ENCODE results near the gene PKD1L1. TPM values are rescaled to one million over a fixed set of nuclear protein-coding genes. Genes with fewer than 3 reads are reported as not detected.

PKD1L1 gene
- total and polyA plus RNA-seq, 4 experiments from 2014 or later: 0.55 to 0.73 TPM; not detected in 2

GRCh38 chr7:47957156-47957555, 8.9 kb upstream of the PKD1L1 start:
- DNase-seq: no peak
- Histone ChIP-seq H3K27me3 (ENCODE audit: insufficient read depth, low read length) (no peaks in the 10 kb centered on the region), H3K36me3 (ENCODE audit: insufficient read depth, low read length) (peaks cover 3% of the 10 kb centered on the region), H3K9me3 (ENCODE audit: control insufficient read depth in 1 of 2, low read length in 2 of 2) (no peaks in the 10 kb centered on the region), H3K4me1 (ENCODE audit: insufficient read depth, low read length) (no peaks in the 10 kb centered on the region), H3K4me3 (ENCODE audit: low read length in 2 of 2) (no peak overlapping the region), H3K27ac (ENCODE audit: low read depth, low read length) (no peak overlapping the region)
- H3K27me3 Mint-ChIP-seq: no peaks in the 10 kb centered on the region
- peaks cover 30 to 56% of the 10 kb centered on the region in 2 donors for H3K36me3 Mint-ChIP-seq
- no peak overlapping the region for H3K27ac Mint-ChIP-seq
- H3K4me1 Mint-ChIP-seq: peaks cover 0 to 8% (median 3%) of the 10 kb centered on the region in 4 donors
- intact Hi-C loops (cut with micrococcal nuclease): no loop called here
- no peak overlapping the region for H3K4me3 Mint-ChIP-seq
- H3K9me3 Mint-ChIP-seq: no peaks in the 10 kb centered on the region
- ChIA-PET CTCF (ENCODE audit: partially characterized antibody) (interaction anchor here (1.0 kb wide), 1 partner anchor 34 kb away, joined by 3 read pairs; no protein-coding TSS in a partner anchor), POLR2A (ENCODE audit: partially characterized antibody) (no interaction called here)

- POLR2A ChIA-PET (ENCODE audit: partially characterized antibody): no interaction called here
- no peaks in the 10 kb centered on the region for H3K4me1 ChIP-seq (ENCODE audit: insufficient read depth, low read length)
- H3K4me3 ChIP-seq (ENCODE audit: low read length in 2 of 2): no peak overlapping the region
- Mint-ChIP-seq H3K27ac (no peak overlapping the region), H3K4me3 (no peak overlapping the region), H3K9me3 (no peaks in the 10 kb centered on the region), H3K27me3 (no peaks in the 10 kb centered on the region), H3K36me3 (peaks cover 23 to 47% of the 10 kb centered on the region in 2 donors), H3K4me1 (peaks cover 0 to 8% (median 3%) of the 10 kb centered on the region in 4 donors)
- no peak for DNase-seq
- H3K9me3 ChIP-seq (ENCODE audit: control insufficient read depth in 1 of 2, low read length in 2 of 2): no peaks in the 10 kb centered on the region
- no peaks in the 10 kb centered on the region for H3K27me3 ChIP-seq (ENCODE audit: insufficient read depth, low read length)
- intact Hi-C loops (cut with micrococcal nuclease): no loop called here
- CTCF ChIA-PET (ENCODE audit: partially characterized antibody): interaction anchor here (1.0 kb wide), 1 partner anchor 35 kb away, joined by 3 read pairs; no protein-coding TSS in a partner anchor
- no peak overlapping the region for H3K27ac ChIP-seq (ENCODE audit: low read depth, low read length)
- H3K36me3 ChIP-seq (ENCODE audit: insufficient read depth, low read length): no peaks in the 10 kb centered on the region
These were observed 8.0 kb upstream of the PKD1L1 start for GRCh38 chr7:47956220-47956619.

GRCh38 chr7:47954231-47954911, 6.1 kb upstream of the PKD1L1 start:
- Mint-ChIP-seq H3K9me3 (no peaks in the 10 kb centered on the region), H3K4me1 (peaks cover 0 to 8% (median 3%) of the 10 kb centered on the region in 4 donors), H3K27me3 (no peaks in the 10 kb centered on the region), H3K27ac (peak overlapping the region in 3 of 7 donors; percentile 6 to 64 (median 47)), H3K4me3 (no peak overlapping the region), H3K36me3 (peaks cover 16 to 41% of the 10 kb centered on the region in 2 donors)
- CTCF ChIA-PET (ENCODE audit: partially characterized antibody): interaction anchor here (1.1 kb wide), 1 partner anchor 9 kb away, joined by 4 read pairs; no protein-coding TSS in a partner anchor
- H3K9me3 ChIP-seq (ENCODE audit: control insufficient read depth in 1 of 2, low read length in 2 of 2): no peaks in the 10 kb centered on the region
- POLR2A ChIA-PET (ENCODE audit: partially characterized antibody): interaction anchor here (1.3 kb wide), 1 partner anchor 10 kb away, joined by 4 read pairs; no protein-coding TSS in a partner anchor
- no peaks in the 10 kb centered on the region for H3K36me3 ChIP-seq (ENCODE audit: insufficient read depth, low read length)
- no peaks in the 10 kb centered on the region for H3K4me1 ChIP-seq (ENCODE audit: insufficient read depth, low read length)
- intact Hi-C loops (cut with micrococcal nuclease): no loop called here
- no peak for DNase-seq
- H3K27me3 ChIP-seq (ENCODE audit: insufficient read depth, low read length): no peaks in the 10 kb centered on the region
- H3K27ac ChIP-seq (ENCODE audit: low read depth, low read length): no peak overlapping the region
- H3K4me3 ChIP-seq (ENCODE audit: low read length in 2 of 2): no peak overlapping the region

GRCh38 chr7:47953822-47954221, 5.6 kb upstream of the PKD1L1 start:
- intact Hi-C loops (cut with micrococcal nuclease): no loop called here
- Mint-ChIP-seq H3K4me3 (no peak overlapping the region), H3K36me3 (peaks cover 16 to 41% of the 10 kb centered on the region in 2 donors), H3K9me3 (no peaks in the 10 kb centered on the region), H3K27ac (peak overlapping the region in 3 of 7 donors; percentile 5 to 44 (median 32)), H3K27me3 (no peaks in the 10 kb centered on the region), H3K4me1 (peaks cover 0 to 8% (median 3%) of the 10 kb centered on the region in 4 donors)
- DNase-seq: no peak
- no peaks in the 10 kb centered on the region for H3K9me3 ChIP-seq (ENCODE audit: control insufficient read depth in 1 of 2, low read length in 2 of 2)
- H3K27me3 ChIP-seq (ENCODE audit: insufficient read depth, low read length): no peaks in the 10 kb centered on the region
- ChIA-PET CTCF (ENCODE audit: partially characterized antibody) (interaction anchor here (0.9 to 1.1 kb wide), 2 partner anchors 8 to 157 kb away, joined by 3 to 4 read pairs; no protein-coding TSS in a partner anchor), POLR2A (ENCODE audit: partially characterized antibody) (interaction anchor here (1.3 kb wide), 1 partner anchor 11 kb away, joined by 4 read pairs; no protein-coding TSS in a partner anchor)
- H3K4me1 ChIP-seq (ENCODE audit: insufficient read depth, low read length): no peaks in the 10 kb centered on the region
- no peaks in the 10 kb centered on the region for H3K36me3 ChIP-seq (ENCODE audit: insufficient read depth, low read length)
- H3K4me3 ChIP-seq (ENCODE audit: low read length in 2 of 2): no peak overlapping the region
- H3K27ac ChIP-seq (ENCODE audit: low read depth, low read length): no peak overlapping the region

GRCh38 chr7:47952224-47952623, 4.0 kb upstream of the PKD1L1 start:
- ChIA-PET CTCF (ENCODE audit: partially characterized antibody) (no interaction called here), POLR2A (ENCODE audit: partially characterized antibody) (no interaction called here)
- Mint-ChIP-seq H3K27me3 (no peaks in the 10 kb centered on the region), H3K9me3 (no peaks in the 10 kb centered on the region), H3K4me1 (peaks cover 0 to 3% (median 2%) of the 10 kb centered on the region in 4 donors), H3K36me3 (peaks cover 9 to 33% of the 10 kb centered on the region in 2 donors), H3K4me3 (no peak overlapping the region), H3K27ac (peak overlapping the region in 1 of 7 donors; percentile 26)
- H3K36me3 ChIP-seq (ENCODE audit: insufficient read depth, low read length): no peaks in the 10 kb centered on the region
- H3K4me3 ChIP-seq (ENCODE audit: low read length in 2 of 2): no peak overlapping the region
- no peak for DNase-seq
- H3K4me1 ChIP-seq (ENCODE audit: insufficient read depth, low read length): no peaks in the 10 kb centered on the region
- no peaks in the 10 kb centered on the region for H3K9me3 ChIP-seq (ENCODE audit: control insufficient read depth in 1 of 2, low read length in 2 of 2)
- no peak overlapping the region for H3K27ac ChIP-seq (ENCODE audit: low read depth, low read length)
- intact Hi-C loops (cut with micrococcal nuclease): no loop called here
- H3K27me3 ChIP-seq (ENCODE audit: insufficient read depth, low read length): no peaks in the 10 kb centered on the region

GRCh38 chr7:47951374-47951773, 3.1 kb upstream of the PKD1L1 start:
- Histone ChIP-seq H3K36me3 (ENCODE audit: insufficient read depth, low read length) (no peaks in the 10 kb centered on the region), H3K9me3 (ENCODE audit: control insufficient read depth in 1 of 2, low read length in 2 of 2) (no peaks in the 10 kb centered on the region), H3K4me3 (ENCODE audit: low read length in 2 of 2) (no peak overlapping the region), H3K27me3 (ENCODE audit: insufficient read depth, low read length) (no peaks in the 10 kb centered on the region), H3K4me1 (ENCODE audit: insufficient read depth, low read length) (no peaks in the 10 kb centered on the region), H3K27ac (ENCODE audit: low read depth, low read length) (no peak overlapping the region)
- no peak for DNase-seq
- Mint-ChIP-seq H3K27me3 (no peaks in the 10 kb centered on the region), H3K9me3 (no peaks in the 10 kb centered on the region), H3K4me1 (peaks cover 0 to 2% (median 0%) of the 10 kb centered on the region in 4 donors), H3K36me3 (peaks cover 6 to 26% of the 10 kb centered on the region in 2 donors), H3K27ac (no peak overlapping the region), H3K4me3 (no peak overlapping the region)
- ChIA-PET POLR2A (ENCODE audit: partially characterized antibody) (no interaction called here), CTCF (ENCODE audit: partially characterized antibody) (no interaction called here)
- intact Hi-C loops (cut with micrococcal nuclease): no loop called here

GRCh38 chr7:47950714-47951113, 2.4 kb upstream of the PKD1L1 start:
- Histone ChIP-seq H3K36me3 (ENCODE audit: insufficient read depth, low read length) (no peaks in the 10 kb centered on the region), H3K9me3 (ENCODE audit: control insufficient read depth in 1 of 2, low read length in 2 of 2) (no peaks in the 10 kb centered on the region), H3K4me3 (ENCODE audit: low read length in 2 of 2) (no peak overlapping the region), H3K27ac (ENCODE audit: low read depth, low read length) (no peak overlapping the region), H3K4me1 (ENCODE audit: insufficient read depth, low read length) (no peaks in the 10 kb centered on the region), H3K27me3 (ENCODE audit: insufficient read depth, low read length) (no peaks in the 10 kb centered on the region)
- peaks cover 5 to 19% of the 10 kb centered on the region in 2 donors for H3K36me3 Mint-ChIP-seq
- no peak overlapping the region for H3K27ac Mint-ChIP-seq
- H3K4me3 Mint-ChIP-seq: no peak overlapping the region
- no peaks in the 10 kb centered on the region for H3K9me3 Mint-ChIP-seq
- no peaks in the 10 kb centered on the region for H3K27me3 Mint-ChIP-seq
- DNase-seq: no peak
- CTCF ChIA-PET (ENCODE audit: partially characterized antibody): interaction anchor here (0.7 to 1.1 kb wide), 2 partner anchors 41 to 204 kb away, joined by 3 read pairs; no protein-coding TSS in a partner anchor
- intact Hi-C loops (cut with micrococcal nuclease): no loop called here
- H3K4me1 Mint-ChIP-seq: no peaks in the 10 kb centered on the region
- POLR2A ChIA-PET (ENCODE audit: partially characterized antibody): no interaction called here

Data from CD4-positive, alpha-beta memory T cell (primary cell).